K562 (cell line): ENCODE results near the gene MAP2K4. TPM values are rescaled to one million over a fixed set of nuclear protein-coding genes. Genes with fewer than 3 reads are reported as not detected.
A peak's percentile ranks its signal among the peaks of the same experiment; 100 is the strongest.

Source experiments
- CBX1 ChIP-seq: sonication (generic); IDR thresholded peaks from 2 replicates; pipeline ENCODE4 v1.6.1; 2016; ENCODE audit warnings: antibody characterized with exemption, low read depth, mild to moderate bottlenecking
- CBX5 ChIP-seq: IDR thresholded peaks from 2 replicates; pipeline ENCODE4 v1.6.1; 2014; ENCODE audit warnings: low read depth, borderline replicate concordance
- ELF1 ChIP-seq: fragments of 200-800 bp; sonication (Bioruptor generic); IDR thresholded peaks from 2 replicates; pipeline ENCODE4 v1.6.1; 2016; ENCODE audit warnings: missing genetic modification characterization, missing compliant biosample characterization
- ELF2 ChIP-seq: fragments of 250-450 bp; sonication (Bioruptor Pico); IDR thresholded peaks from 2 replicates; pipeline ENCODE4 v1.5.0; 2021; ENCODE audit warnings: mild to moderate bottlenecking
- EP400 ChIP-seq: fragments of 450-650 bp; IDR thresholded peaks from 2 replicates; pipeline ENCODE4 v1.6.1; 2017; ENCODE audit warnings: antibody characterized with exemption, mild to moderate bottlenecking, moderate library complexity
- ETS1 ChIP-seq: conservative IDR thresholded peaks from 2 replicates; pipeline ENCODE4 v1.6.1; 2011; ENCODE audit warnings: low read depth, mild to moderate bottlenecking, low read length; ENCODE audit not compliant: control insufficient read depth
- ETV1 ChIP-seq: fragments of 450-650 bp; conservative IDR thresholded peaks from 2 replicates; pipeline ENCODE4 v1.6.1; 2016; ENCODE audit warnings: missing genetic modification characterization, control low read depth, low read depth, missing compliant biosample characterization
- EWSR1 ChIP-seq: fragments of 450-650 bp; IDR thresholded peaks from 2 replicates; pipeline ENCODE4 v1.6.1; 2018; ENCODE audit warnings: borderline replicate concordance, mild to moderate bottlenecking, low read depth, moderate library complexity; ENCODE audit not compliant: partially characterized antibody
- HINFP ChIP-seq: fragments of 450-650 bp; conservative IDR thresholded peaks from 2 replicates; pipeline ENCODE4 v1.6.1; 2016; ENCODE audit warnings: missing genetic modification characterization, low read depth, mild to moderate bottlenecking, control low read depth, missing compliant biosample characterization
- HNRNPH1 ChIP-seq: fragments of 200-400 bp; formaldehyde crosslinking; optimal IDR thresholded peaks from 2 replicates; pipeline ENCODE3; 2017; ENCODE audit warnings: low read depth, mild to moderate bottlenecking, low read length, moderate library complexity
- JUNB ChIP-seq: fragments of 450-650 bp; formaldehyde crosslinking; conservative IDR thresholded peaks from 2 replicates; pipeline ENCODE4 v1.4.0; 2020; ENCODE audit warnings: mild to moderate bottlenecking
- MCM3 ChIP-seq: fragments of 450-650 bp; IDR thresholded peaks from 2 replicates; pipeline ENCODE4 v1.6.1; 2016
- MEIS2 ChIP-seq: fragments of 450-650 bp; IDR thresholded peaks from 2 replicates; pipeline ENCODE4 v1.6.1; 2014; ENCODE audit warnings: mild to moderate bottlenecking; ENCODE audit not compliant: partially characterized antibody
- NCOA1 ChIP-seq: fragments of 450-650 bp; IDR thresholded peaks from 2 replicates; pipeline ENCODE4 v1.6.1; 2016; ENCODE audit warnings: low read depth
- NR0B1 ChIP-seq: fragments of 450-650 bp; IDR thresholded peaks from one replicate; pipeline ENCODE4 v1.6.1; 2018; ENCODE audit warnings: mild to moderate bottlenecking, moderate library complexity; ENCODE audit not compliant: partially characterized antibody
- PHB ChIP-seq: fragments of 250-450 bp; sonication (Bioruptor Pico); IDR thresholded peaks from 2 replicates; pipeline ENCODE4 v1.5.0; 2021
- PHF8 ChIP-seq: fragments of 200-600 bp; sonication (generic); IDR thresholded peaks from 2 replicates; pipeline ENCODE4 v1.6.1; 2012; ENCODE audit warnings: mixed run types, mild to moderate bottlenecking, inconsistent platforms, low read length, moderate library complexity, borderline replicate concordance
- RB1 ChIP-seq: fragments of 450-650 bp; IDR thresholded peaks from 2 replicates; pipeline ENCODE4 v1.6.1; 2017; ENCODE audit warnings: low read depth, mild to moderate bottlenecking
- TCF7L2 ChIP-seq: fragments of 150-350 bp; IDR thresholded peaks from 2 replicates; pipeline ENCODE4 v1.6.1; 2016; ENCODE audit warnings: low read depth, mild to moderate bottlenecking, low read length, moderate library complexity
- TRIM24 ChIP-seq, 2 experiments: fragments of 450-650 bp; IDR thresholded peaks; 2 replicates each; pipeline ENCODE4 v1.6.1; 2016
- ZBTB1 ChIP-seq: sonication (generic); formaldehyde crosslinking; IDR thresholded peaks from 2 replicates; pipeline ENCODE4 v1.8.1; 2023; ENCODE audit warnings: missing genetic modification reagents, low read depth, mild to moderate bottlenecking, borderline replicate concordance
- ZNF121 ChIP-seq: sonication (generic); formaldehyde crosslinking; conservative IDR thresholded peaks from 2 replicates; pipeline ENCODE4 v1.8.0; 2022; ENCODE audit warnings: missing genetic modification reagents
- ZNF165 ChIP-seq: fragments of 250-450 bp; sonication (Bioruptor Pico); IDR thresholded peaks from 2 replicates; pipeline ENCODE4 v1.4.0; 2020; ENCODE audit warnings: borderline replicate concordance
- ZNF197 ChIP-seq: fragments of 200-800 bp; sonication (Bioruptor generic); IDR thresholded peaks from 2 replicates; pipeline ENCODE4 v1.6.1; 2016; ENCODE audit warnings: low read depth, missing genetic modification characterization, missing compliant biosample characterization
- ZNF311 ChIP-seq: fragments of 250-450 bp; sonication (Bioruptor Pico); IDR thresholded peaks from 2 replicates; pipeline ENCODE4 v1.4.0; 2020; ENCODE audit warnings: mild to moderate bottlenecking, moderate library complexity
- ZNF408 ChIP-seq: fragments of 250-450 bp; sonication (Bioruptor Pico); IDR thresholded peaks from 2 replicates; pipeline ENCODE4 v1.4.0; 2020; ENCODE audit warnings: low read depth, mild to moderate bottlenecking, moderate library complexity
- ZNF584 ChIP-seq: fragments of 200-800 bp; sonication (Bioruptor generic); IDR thresholded peaks from 2 replicates; pipeline ENCODE4 v1.6.1; 2016; ENCODE audit warnings: low read depth, mild to moderate bottlenecking, missing genetic modification characterization, missing compliant biosample characterization
- polyA plus RNA-seq, 8 experiments: library from polyadenylated mRNA; depleted of rRNA in 4 of 8; stranded (reverse) in 5 of 8; unstranded in 3 of 8; fragments of >200 nt; fragmentation: Nextera tagmentation in 2 of 8; fragmentation: Illumina TruSeq in 1 of 8; extraction: Ambion mirVana in 2 of 8; extraction: Trizol in 1 of 8; gene quantifications; 2 replicates each; pipeline versions ENCODE4 v1.2.1 to v1.2.3, GENCODE V29; 2011 to 2014; ENCODE audit warnings: inconsistent platforms in 1 of 8, missing spikeins in 1 of 8
- total RNA-seq, 7 experiments: library from RNA; depleted of rRNA in 6 of 7; stranded (reverse); fragments of >200 nt in 6 of 7; fragmentation: Illumina TruSeq in 2 of 7; extraction: Trizol in 2 of 7; gene quantifications; 2 replicates each; pipeline versions ENCODE4 v1.2.1 to v1.2.3, GENCODE V29; 2011 to 2021; ENCODE audit warnings: low replicate concordance in 1 of 7

Gene MAP2K4
- total and polyA plus RNA-seq, 9 of the 15 experiments (the other 6 are each of a cell fraction or from before 2014, with no cell fraction given) = 3.0 to 15.9 (median 10.8) TPM

- peak; percentile 96 for TF ChIP-seq PHF8
- peak; percentile 47; the same call in 1 of the 2 replicates for TF ChIP-seq EP400
- TF ChIP-seq ETS1 = 0 out of 2 replicates have a peak, but pooled peaks have one; percentile 48
- TF ChIP-seq ZBTB1 (CRISPR knock-in tag) = no peak
- TF ChIP-seq MEIS2 = peak; percentile 24
- TF ChIP-seq ZNF197 (CRISPR knock-in tag) = no peak
- no peak for TF ChIP-seq MCM3
- peak; percentile 64; the same call in 1 of the 2 replicates for TF ChIP-seq RB1
- no peak for TF ChIP-seq ZNF584 (CRISPR knock-in tag)
- no peak for TF ChIP-seq TCF7L2
- no peak for TF ChIP-seq NR0B1
- no peak for TF ChIP-seq JUNB (CRISPR knock-in tag)
- TF ChIP-seq ETV1 = no peak
- TF ChIP-seq ELF1 = peak; percentile 92
- 0 out of 2 replicates have a peak, but pooled peaks have one; percentile 49 for TF ChIP-seq CBX1
- TF ChIP-seq ZNF311 (CRISPR knock-in tag) = no peak
- no peak for TF ChIP-seq EWSR1
- no peak for TF ChIP-seq CBX5
- no peak for TF ChIP-seq ZNF121
- TF ChIP-seq HNRNPH1 = no peak
- TF ChIP-seq NCOA1 = no peak
- TF ChIP-seq HINFP (tag) = no peak
- no peak for TF ChIP-seq PHB (CRISPR knock-in tag)
- no peak for TF ChIP-seq ZNF165
- no peak for TF ChIP-seq ZNF408
- peak; percentile 79 for TF ChIP-seq ELF2
- TF ChIP-seq TRIM24 (IDR thresholded peaks at IDR 0.05) = no peak
Observed at GRCh38 chr17:11997147-11997971, 23.3 kb upstream of the MAP2K4 start, which contains the start of gene ZNF18 (continued).
